Testis (tissue), 3 donors: Measurements from ENCODE around the gene CTIF. TPM values are rescaled to one million over a fixed set of nuclear protein-coding genes. Genes with fewer than 3 reads are reported as not detected.

Source experiments
- DNase-seq: peaks from one replicate; pipeline ENCODE4 v3.0.0-alpha.2; 2019
- H3K27ac ChIP-seq, 2 donors: fragments of 200-600 bp; sonication (generic); one replicate each; pipeline ENCODE4 v1.5.1; 2019
- H3K27me3 ChIP-seq: fragments of 200-600 bp; sonication (generic); one replicate; pipeline ENCODE4 v1.5.1; 2019
- H3K36me3 ChIP-seq: fragments of 200-600 bp; sonication (generic); one replicate; pipeline ENCODE4 v1.5.1; 2017; ENCODE audit warnings: low read depth; ENCODE audit errors: missing control alignments
- H3K4me1 ChIP-seq: fragments of 200-600 bp; sonication (generic); one replicate; pipeline ENCODE4 v1.5.1; 2019
- H3K4me3 ChIP-seq, 2 donors: fragments of 200-600 bp; sonication (generic); one replicate each; pipeline ENCODE4 v1.5.1; 2017 to 2019
- H3K9me3 ChIP-seq: fragments of 200-600 bp; sonication (generic); one replicate; pipeline ENCODE4 v1.5.1; 2017
- POLR2A ChIP-seq: fragments of 450-650 bp; IDR thresholded peaks from one replicate; pipeline ENCODE4 v1.6.1; 2017; ENCODE audit warnings: antibody characterized with exemption, mild to moderate bottlenecking, moderate library complexity
- WGBS, 2 donors: methylation state at CpG; one replicate each; pipeline ENCODE4 v1.1.5; 2018; 5-methylcytosine and 5-hydroxymethylcytosine counted together
- intact Hi-C: fragments of 100-400 bp; cut with DNase I; formaldehyde crosslinking; loops from one replicate; pipeline ENCODE4 v1.15.1; 2023; ENCODE audit warnings: low total_unique reads
- polyA plus RNA-seq: library from polyadenylated mRNA; stranded (reverse); fragments of 350-450 nt; fragmentation: Illumina TruSeq; extraction: RNeasy Lipid Tissue Mini Kit (QIAGEN cat#74804); gene quantifications from one replicate; pipeline ENCODE4 v1.2.3, GENCODE V29; 2014; ENCODE audit warnings: low read depth, low replicate concordance; ENCODE audit not compliant: insufficient read depth
- total RNA-seq, 2 donors: library from RNA; depleted of rRNA; stranded (reverse); fragments of >200 nt; gene quantifications; one replicate each; pipeline ENCODE4 v1.2.3, GENCODE V29; 2016
- TF ChIP-seq, protein P1 (sequence below), 3 experiments: fragments of 450-650 bp in 2 of 3; fragments of 200-600 bp in 1 of 3; sonication (generic) in 1 of 3; IDR thresholded peaks; one replicate each; pipeline ENCODE4 v1.5.1; 2016 to 2019; ENCODE audit warnings: antibody characterized with exemption in 3 of 3, mild to moderate bottlenecking in 2 of 3, moderate library complexity in 1 of 3

The CTIF gene
- total and polyA plus RNA-seq, 3 donors from 2014 or later = 33.8 to 41.5 (median 35.6) TPM

DNA sequence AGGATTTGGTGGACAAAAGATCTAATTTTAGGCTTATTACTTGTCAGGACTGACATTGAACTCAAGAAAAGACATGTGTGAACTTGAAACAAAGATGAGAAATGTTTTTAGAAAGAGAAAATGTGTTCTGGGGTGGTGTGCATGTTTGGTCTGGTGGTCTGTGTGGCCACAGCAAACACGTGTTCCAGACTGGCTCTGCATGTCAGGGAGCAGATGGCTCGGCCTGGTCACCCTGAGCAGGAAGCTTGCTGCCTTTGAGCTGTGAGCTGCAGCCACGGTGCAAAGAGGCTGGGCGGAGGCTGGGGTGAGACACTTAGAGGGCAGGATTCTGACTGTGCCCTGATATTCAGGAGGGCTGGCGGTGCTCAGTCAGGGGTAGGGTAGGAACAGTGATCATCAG is 186.1 kb downstream of the CTIF start:
- TF ChIP-seq POLR2A = no peak
- TF ChIP-seq, protein P1, sequence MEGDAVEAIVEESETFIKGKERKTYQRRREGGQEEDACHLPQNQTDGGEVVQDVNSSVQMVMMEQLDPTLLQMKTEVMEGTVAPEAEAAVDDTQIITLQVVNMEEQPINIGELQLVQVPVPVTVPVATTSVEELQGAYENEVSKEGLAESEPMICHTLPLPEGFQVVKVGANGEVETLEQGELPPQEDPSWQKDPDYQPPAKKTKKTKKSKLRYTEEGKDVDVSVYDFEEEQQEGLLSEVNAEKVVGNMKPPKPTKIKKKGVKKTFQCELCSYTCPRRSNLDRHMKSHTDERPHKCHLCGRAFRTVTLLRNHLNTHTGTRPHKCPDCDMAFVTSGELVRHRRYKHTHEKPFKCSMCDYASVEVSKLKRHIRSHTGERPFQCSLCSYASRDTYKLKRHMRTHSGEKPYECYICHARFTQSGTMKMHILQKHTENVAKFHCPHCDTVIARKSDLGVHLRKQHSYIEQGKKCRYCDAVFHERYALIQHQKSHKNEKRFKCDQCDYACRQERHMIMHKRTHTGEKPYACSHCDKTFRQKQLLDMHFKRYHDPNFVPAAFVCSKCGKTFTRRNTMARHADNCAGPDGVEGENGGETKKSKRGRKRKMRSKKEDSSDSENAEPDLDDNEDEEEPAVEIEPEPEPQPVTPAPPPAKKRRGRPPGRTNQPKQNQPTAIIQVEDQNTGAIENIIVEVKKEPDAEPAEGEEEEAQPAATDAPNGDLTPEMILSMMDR (IDR thresholded peaks at IDR 0.05) = no peak
- DNase-seq = no peak
- no peaks in the 10 kb centered on the region for H3K27me3 ChIP-seq
- intact Hi-C loops = no loop called here
- no peak overlapping the region for H3K27ac ChIP-seq
- WGBS, 2 donors = 68 to 88% methylated on average over 2 to 5 of the region's 5 CpGs
- H3K36me3 ChIP-seq = no peaks in the 10 kb centered on the region
- no peaks in the 10 kb centered on the region for H3K4me1 ChIP-seq
- H3K9me3 ChIP-seq = no peaks in the 10 kb centered on the region
- no peak overlapping the region for H3K4me3 ChIP-seq

DNA sequence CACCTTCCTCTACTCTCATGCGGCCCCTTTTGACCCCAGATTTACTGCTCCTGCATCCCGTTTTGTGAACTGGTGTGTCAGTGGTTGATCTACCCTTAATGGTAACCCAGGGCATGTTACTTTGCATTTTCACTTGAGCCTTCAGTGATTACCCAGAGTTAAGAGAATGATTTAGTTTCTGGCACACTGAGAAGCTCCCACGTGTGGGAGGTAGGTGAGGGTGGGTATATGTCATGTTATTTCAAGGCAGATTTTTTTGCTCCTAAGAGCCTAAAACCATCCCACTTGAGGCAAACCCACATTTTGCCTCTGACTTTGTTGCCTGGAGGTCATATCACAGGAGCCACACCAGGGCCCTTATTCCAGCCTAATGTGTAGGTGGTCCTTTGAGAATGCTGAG is 186.7 kb downstream of the CTIF start:
- no peaks in the 10 kb centered on the region for H3K9me3 ChIP-seq
- 84 to 86% methylated on average over 3 of the region's 3 CpGs for WGBS, 2 donors
- H3K36me3 ChIP-seq = no peaks in the 10 kb centered on the region
- TF ChIP-seq POLR2A = no peak
- TF ChIP-seq, protein P1 (IDR thresholded peaks at IDR 0.05) = no peak
- H3K4me3 ChIP-seq = no peak overlapping the region
- intact Hi-C loops = no loop called here
- DNase-seq = no peak
- H3K27me3 ChIP-seq = no peaks in the 10 kb centered on the region
- no peaks in the 10 kb centered on the region for H3K4me1 ChIP-seq
- H3K27ac ChIP-seq = no peak overlapping the region

DNA sequence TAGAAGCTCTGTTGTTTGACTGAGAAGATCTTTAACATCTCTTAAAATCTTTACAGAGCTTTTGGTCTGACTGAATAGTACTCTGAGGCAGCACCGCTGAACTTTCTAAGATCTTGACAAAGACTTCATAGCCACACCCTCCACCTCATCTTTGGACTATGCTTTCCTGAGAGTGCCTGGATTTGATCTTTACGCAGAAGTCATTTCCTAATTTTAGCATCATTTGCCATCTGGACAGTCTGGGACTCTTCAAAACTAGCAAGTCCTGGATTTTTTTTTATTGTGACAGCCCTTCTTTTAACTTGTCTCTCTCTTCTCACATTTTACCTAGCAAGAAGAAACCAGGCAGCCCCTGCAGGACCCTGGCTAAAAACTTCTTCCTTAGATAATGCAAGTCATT is 188.8 kb downstream of the CTIF start:
- H3K4me3 ChIP-seq = no peak overlapping the region
- DNase-seq = no peak
- intact Hi-C loops = no loop called here
- TF ChIP-seq POLR2A = no peak
- TF ChIP-seq, protein P1 (IDR thresholded peaks at IDR 0.05) = no peak
- whole genome bisulfite sequencing, 2 donors = 87% methylated on average over 2 of the region's 2 CpGs
- no peaks in the 10 kb centered on the region for H3K36me3 ChIP-seq
- no peaks in the 10 kb centered on the region for H3K4me1 ChIP-seq
- H3K27ac ChIP-seq = no peak overlapping the region
- no peaks in the 10 kb centered on the region for H3K9me3 ChIP-seq
- H3K27me3 ChIP-seq = no peaks in the 10 kb centered on the region

DNA sequence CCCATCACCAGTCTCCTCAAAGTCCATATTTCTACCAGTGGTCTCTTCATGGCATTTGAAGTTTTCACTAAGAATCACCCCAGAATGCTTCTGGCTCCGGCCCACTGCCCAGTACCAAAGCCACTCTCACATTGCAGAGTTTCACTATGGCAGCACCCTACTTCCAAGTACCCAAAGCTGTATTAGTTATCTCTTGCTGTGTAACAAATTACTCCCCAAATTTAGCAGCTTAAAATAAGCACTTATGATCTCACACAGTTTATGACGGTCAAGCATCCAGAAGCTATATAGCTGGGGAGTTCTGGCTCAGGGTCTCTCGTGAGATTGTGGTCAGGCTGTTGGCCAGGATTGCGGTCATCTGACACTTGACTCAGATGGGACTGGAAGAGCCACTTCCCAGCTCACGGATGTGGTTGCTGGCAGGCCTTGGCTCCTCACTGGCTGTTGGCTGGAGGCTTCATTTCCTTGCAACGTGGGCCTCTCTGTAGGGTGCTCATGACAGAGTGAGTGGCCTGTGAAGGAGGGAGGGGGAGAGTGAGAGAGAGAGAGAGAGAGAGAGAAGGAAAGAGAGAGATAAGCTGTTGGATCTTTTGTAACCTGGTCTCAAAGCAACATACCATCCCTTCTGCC is 189.5 kb downstream of the CTIF start:
- no peak for DNase-seq
- TF ChIP-seq, protein P1 (IDR thresholded peaks at IDR 0.05) = no peak
- no peak for TF ChIP-seq POLR2A
- WGBS, 2 donors = 65 to 68% methylated on average over 6 of the region's 6 CpGs
- no peak overlapping the region for H3K27ac ChIP-seq
- H3K9me3 ChIP-seq = no peaks in the 10 kb centered on the region
- no peaks in the 10 kb centered on the region for H3K36me3 ChIP-seq
- no peaks in the 10 kb centered on the region for H3K27me3 ChIP-seq
- no peak overlapping the region for H3K4me3 ChIP-seq
- intact Hi-C loops = no loop called here
- H3K4me1 ChIP-seq = peaks cover 3% of the 10 kb centered on the region

DNA sequence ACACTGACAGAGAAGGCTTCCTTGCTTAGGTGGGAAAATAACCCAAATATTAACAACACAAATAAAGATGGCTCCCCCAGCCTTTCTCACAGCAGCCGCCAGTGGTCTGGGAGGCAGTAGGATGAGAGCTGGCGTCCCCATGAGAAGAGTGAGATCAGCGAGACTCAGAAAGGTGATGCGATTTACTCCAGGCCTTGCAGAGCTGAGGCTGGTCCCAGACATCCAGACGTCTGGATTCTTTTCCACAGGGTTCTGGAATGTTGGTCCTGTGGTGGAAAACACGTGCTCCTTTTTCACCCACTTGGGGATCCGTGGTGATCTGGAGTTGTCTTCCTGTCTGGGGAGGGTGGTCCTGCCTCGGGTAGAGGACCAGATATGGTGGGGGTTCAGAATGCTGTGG is 190.6 kb downstream of the CTIF start:
- WGBS, 2 donors = 83 to 87% methylated on average over 8 of the region's 8 CpGs
- H3K4me1 ChIP-seq = peaks cover 10% of the 10 kb centered on the region
- no peaks in the 10 kb centered on the region for H3K36me3 ChIP-seq
- H3K27me3 ChIP-seq = no peaks in the 10 kb centered on the region
- TF ChIP-seq, protein P1 (IDR thresholded peaks at IDR 0.05) = no peak
- TF ChIP-seq POLR2A = no peak
- no peak overlapping the region for H3K4me3 ChIP-seq
- intact Hi-C loops = no loop called here
- no peak for DNase-seq
- H3K27ac ChIP-seq = no peak overlapping the region
- H3K9me3 ChIP-seq = no peaks in the 10 kb centered on the region
